Endodermal cell (in vitro differentiated cells): ENCODE measurements around the gene ZNF845. TPM values are rescaled to one million over a fixed set of nuclear protein-coding genes. Genes with fewer than 3 reads are reported as not detected.
"Not testable (repeated sequence)": the region's sequence is repeated elsewhere in the genome, so short reads cannot be mapped to it uniquely, and the experiment has no call there.

Experiments used
- DNase-seq: peaks from one replicate; pipeline ENCODE4 v3.0.0-alpha.2; 2017
- H3K27ac ChIP-seq: 2 replicates; pipeline ENCODE4 v1.5.1; 2013; ENCODE audit warnings: mild to moderate bottlenecking, low read depth, low read length, moderate library complexity
- H3K27me3 ChIP-seq: 2 replicates; pipeline ENCODE4 v1.6.1; 2013; ENCODE audit warnings: mild to moderate bottlenecking, low read length, moderate library complexity; ENCODE audit not compliant: insufficient read depth, control insufficient read depth, poor library complexity, severe bottlenecking
- H3K36me3 ChIP-seq: 2 replicates; pipeline ENCODE4 v1.7.0; 2013; ENCODE audit warnings: mild to moderate bottlenecking, low read length, moderate library complexity; ENCODE audit not compliant: control insufficient read depth, insufficient read depth
- H3K4me1 ChIP-seq: one replicate; pipeline ENCODE4 v1.7.0; 2013; ENCODE audit warnings: low read length; ENCODE audit not compliant: control insufficient read depth, insufficient read depth
- H3K4me3 ChIP-seq: 2 replicates; pipeline ENCODE4 v1.5.1; 2013; ENCODE audit warnings: mild to moderate bottlenecking, low read length, moderate library complexity
- H3K9ac ChIP-seq: 2 replicates; pipeline ENCODE4 v1.6.1; 2013; ENCODE audit warnings: mild to moderate bottlenecking, low read length, moderate library complexity; ENCODE audit not compliant: poor library complexity, severe bottlenecking; ENCODE audit errors: extremely low read depth
- H3K9me3 ChIP-seq: 2 replicates; pipeline ENCODE4 v1.6.1; 2013; ENCODE audit warnings: mild to moderate bottlenecking, low read length, moderate library complexity; ENCODE audit not compliant: control insufficient read depth
- H3K27ac Mint-ChIP-seq: 2 replicates; pipeline ENCODE4 v1.8.0; 2020; ENCODE audit warnings: mixed read lengths
- H3K27me3 Mint-ChIP-seq: 2 replicates; pipeline ENCODE4 v1.8.0; 2021; ENCODE audit warnings: mild to moderate bottlenecking, mixed read lengths; ENCODE audit not compliant: insufficient read depth
- H3K36me3 Mint-ChIP-seq: 2 replicates; pipeline ENCODE4 v1.8.0; 2020; ENCODE audit warnings: low read depth, mixed read lengths
- H3K4me1 Mint-ChIP-seq: 2 replicates; pipeline ENCODE4 v1.8.0; 2020; ENCODE audit warnings: mixed read lengths
- H3K4me3 Mint-ChIP-seq: 2 replicates; pipeline ENCODE4 v1.8.0; 2020; ENCODE audit warnings: mild to moderate bottlenecking, moderate library complexity, mixed read lengths
- H3K9me3 Mint-ChIP-seq: 2 replicates; pipeline ENCODE4 v1.8.0; 2020; ENCODE audit warnings: mild to moderate bottlenecking, mixed read lengths
- WGBS, 2 experiments: methylation state at CpG; one replicate each; pipeline versions ENCODE4 v1.1.5 to v1.1.7; 2013; ENCODE audit warnings: missing lambda C conversion rate in 2 of 2, mixed read lengths in 1 of 2; ENCODE audit not compliant: insufficient coverage in 1 of 2, insufficient read length in 1 of 2; 5-methylcytosine and 5-hydroxymethylcytosine counted together
- total RNA-seq, 2 donors: library from RNA; stranded (reverse); fragmentation: NEBNext Ultra II Directional in 1 of 2; extraction: Animal tissue kit (Norgen Biotek cat#: 25700) in 1 of 2; gene quantifications; 2 replicates in 1 of 2; 3 replicates in 1 of 2; pipeline ENCODE4 v1.2.1, GENCODE V29; 2021
- TF ChIP-seq, protein P1 (sequence below): fragments of 200-600 bp; sonication (generic); conservative IDR thresholded peaks from 2 replicates; pipeline ENCODE4 v1.5.0; 2021; ENCODE audit warnings: antibody characterized with exemption, mild to moderate bottlenecking

ZNF845 gene
- total RNA-seq, 2 donors from 2014 or later = 19.0 to 24.3 TPM

DNA sequence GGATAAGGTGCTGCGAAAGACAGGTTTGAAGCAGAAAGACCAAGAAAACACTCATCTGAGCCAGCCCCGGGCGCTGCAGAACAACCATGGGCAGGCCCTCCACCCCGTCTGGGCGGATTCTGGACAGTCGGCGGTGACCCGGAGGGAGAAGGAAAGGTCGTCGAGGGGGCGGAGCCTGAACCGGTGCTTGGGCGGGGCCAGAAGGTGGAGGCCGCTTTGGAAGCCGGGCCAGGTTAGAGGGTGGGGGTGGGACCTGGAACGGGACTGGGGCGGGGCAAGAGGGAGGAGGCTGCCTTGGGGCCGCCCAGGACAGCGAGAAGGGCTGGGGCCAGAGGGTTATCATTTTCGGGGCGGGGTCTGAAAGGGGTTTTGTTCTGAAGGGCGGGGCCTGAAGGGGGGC lies 56.4 kb downstream of the ZNF845 start:
- DNase-seq = peak; percentile 83
- no peaks in the 10 kb centered on the region for H3K4me1 ChIP-seq
- H3K9me3 ChIP-seq = peaks cover 25% of the 10 kb centered on the region
- peaks cover 7% of the 10 kb centered on the region for H3K4me1 Mint-ChIP-seq
- TF ChIP-seq, protein P1, sequence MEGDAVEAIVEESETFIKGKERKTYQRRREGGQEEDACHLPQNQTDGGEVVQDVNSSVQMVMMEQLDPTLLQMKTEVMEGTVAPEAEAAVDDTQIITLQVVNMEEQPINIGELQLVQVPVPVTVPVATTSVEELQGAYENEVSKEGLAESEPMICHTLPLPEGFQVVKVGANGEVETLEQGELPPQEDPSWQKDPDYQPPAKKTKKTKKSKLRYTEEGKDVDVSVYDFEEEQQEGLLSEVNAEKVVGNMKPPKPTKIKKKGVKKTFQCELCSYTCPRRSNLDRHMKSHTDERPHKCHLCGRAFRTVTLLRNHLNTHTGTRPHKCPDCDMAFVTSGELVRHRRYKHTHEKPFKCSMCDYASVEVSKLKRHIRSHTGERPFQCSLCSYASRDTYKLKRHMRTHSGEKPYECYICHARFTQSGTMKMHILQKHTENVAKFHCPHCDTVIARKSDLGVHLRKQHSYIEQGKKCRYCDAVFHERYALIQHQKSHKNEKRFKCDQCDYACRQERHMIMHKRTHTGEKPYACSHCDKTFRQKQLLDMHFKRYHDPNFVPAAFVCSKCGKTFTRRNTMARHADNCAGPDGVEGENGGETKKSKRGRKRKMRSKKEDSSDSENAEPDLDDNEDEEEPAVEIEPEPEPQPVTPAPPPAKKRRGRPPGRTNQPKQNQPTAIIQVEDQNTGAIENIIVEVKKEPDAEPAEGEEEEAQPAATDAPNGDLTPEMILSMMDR = no peak
- H3K9ac ChIP-seq = no peak overlapping the region
- no peak overlapping the region for H3K4me3 ChIP-seq
- H3K27me3 Mint-ChIP-seq = no peaks in the 10 kb centered on the region
- peaks cover 16% of the 10 kb centered on the region for H3K36me3 ChIP-seq
- WGBS, 2 experiments = 94 to 96% methylated on average over 6 to 22 of the region's 22 CpGs
- H3K27me3 ChIP-seq = no peaks in the 10 kb centered on the region
- peak overlapping the region; percentile 56 for H3K27ac Mint-ChIP-seq
- H3K27ac ChIP-seq = no peak overlapping the region
- peaks cover 35% of the 10 kb centered on the region for H3K9me3 Mint-ChIP-seq
- peak overlapping the region; percentile 17 for H3K4me3 Mint-ChIP-seq
- H3K36me3 Mint-ChIP-seq = peaks cover 25% of the 10 kb centered on the region

DNA sequence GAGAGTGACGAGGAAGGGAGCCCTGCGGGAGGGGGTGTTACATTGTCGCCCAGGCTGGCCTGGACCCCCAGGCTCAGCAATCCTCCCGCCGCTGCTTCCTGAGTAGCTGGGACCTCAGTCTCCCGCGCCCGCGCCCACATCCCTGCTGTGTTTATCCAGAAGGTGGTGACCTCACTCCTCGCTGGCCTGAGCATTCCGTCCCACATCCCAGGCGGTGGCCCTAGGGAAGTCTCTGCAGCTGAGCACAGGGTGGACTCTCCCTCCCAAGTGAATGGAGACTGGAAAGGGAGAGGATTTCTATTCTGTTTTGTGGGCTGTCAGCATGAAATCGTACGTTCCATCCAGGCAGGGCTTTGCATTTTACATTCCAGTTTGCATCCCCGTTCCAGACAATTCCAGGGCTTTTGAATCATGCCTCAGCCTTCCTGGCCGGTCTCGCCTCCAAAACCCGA lies 61.0 kb downstream of the ZNF845 start:
- H3K9me3 ChIP-seq = peaks cover 7% of the 10 kb centered on the region
- H3K4me3 Mint-ChIP-seq = peak overlapping the region; percentile 98
- peaks cover 15% of the 10 kb centered on the region for H3K36me3 ChIP-seq
- H3K9me3 Mint-ChIP-seq = peaks cover 15% of the 10 kb centered on the region
- WGBS, 2 experiments = 0 to 12% methylated on average over 3 to 18 of the region's 18 CpGs
- H3K9ac ChIP-seq = peak overlapping the region; percentile 75
- peak overlapping the region; percentile 86 for H3K27ac ChIP-seq
- H3K4me1 Mint-ChIP-seq = peaks cover 22% of the 10 kb centered on the region
- peak; percentile 89 for DNase-seq
- H3K4me1 ChIP-seq = no peaks in the 10 kb centered on the region
- peak overlapping the region; percentile 96 for H3K4me3 ChIP-seq
- H3K27me3 ChIP-seq = no peaks in the 10 kb centered on the region
- peak overlapping the region; percentile 97 for H3K27ac Mint-ChIP-seq
- TF ChIP-seq, protein P1 = no peak
- no peaks in the 10 kb centered on the region for H3K27me3 Mint-ChIP-seq
- H3K36me3 Mint-ChIP-seq = peaks cover 15% of the 10 kb centered on the region

DNA sequence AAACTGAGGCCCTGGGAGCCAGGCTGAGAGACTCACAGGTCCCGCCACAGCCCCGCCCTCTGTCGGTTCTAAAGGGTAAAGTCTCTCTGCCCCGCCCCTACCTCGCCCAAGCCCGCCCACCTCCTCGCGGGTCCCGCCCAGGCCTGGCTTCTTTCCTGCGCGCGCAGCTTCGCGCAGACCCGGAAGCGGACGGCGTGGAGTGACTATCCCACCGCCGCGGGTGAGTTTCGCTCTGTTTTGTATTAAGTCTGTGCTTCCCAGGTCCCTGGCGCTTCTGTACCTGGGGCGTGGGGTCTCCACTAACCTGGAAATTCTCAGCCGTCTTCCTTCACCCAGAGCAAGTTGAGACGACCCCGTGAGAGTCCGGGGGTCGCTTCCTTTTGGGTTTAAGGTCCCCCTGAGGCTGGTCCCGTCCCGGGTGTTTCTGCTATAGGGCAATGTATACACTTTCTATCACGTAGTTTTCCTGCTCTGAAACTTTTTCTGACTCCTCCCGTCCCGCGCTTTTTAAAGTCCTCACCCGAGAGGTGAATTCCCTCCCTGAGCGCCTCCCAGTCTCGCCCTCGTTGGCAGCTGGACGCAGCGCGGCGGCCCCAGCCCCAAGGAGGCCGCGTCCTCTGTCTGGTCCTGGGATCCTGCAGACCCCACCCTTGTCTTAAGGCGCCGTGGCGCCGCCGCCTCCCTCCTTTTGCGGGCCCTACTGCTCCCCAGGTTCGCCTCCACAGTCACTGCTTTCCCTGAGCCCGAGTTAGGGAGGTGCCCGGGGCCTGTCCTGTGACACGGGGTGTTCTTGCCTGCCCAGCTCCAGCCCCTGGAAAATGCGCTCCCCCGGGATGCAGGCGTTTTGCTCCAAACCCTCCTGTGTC lies 61.7 kb downstream of the ZNF845 start, which contains the start of gene ZNF765:
Gene ZNF765 (plus strand): TSS at position 176 of the 866 bp plus-strand sequence. CDS start 2,867 bp downstream, outside the sequence.
- peak within 1 kb of the TSS; percentile 96 for H3K4me3 ChIP-seq
- TF ChIP-seq, protein P1 = peak; percentile 71

DNA sequence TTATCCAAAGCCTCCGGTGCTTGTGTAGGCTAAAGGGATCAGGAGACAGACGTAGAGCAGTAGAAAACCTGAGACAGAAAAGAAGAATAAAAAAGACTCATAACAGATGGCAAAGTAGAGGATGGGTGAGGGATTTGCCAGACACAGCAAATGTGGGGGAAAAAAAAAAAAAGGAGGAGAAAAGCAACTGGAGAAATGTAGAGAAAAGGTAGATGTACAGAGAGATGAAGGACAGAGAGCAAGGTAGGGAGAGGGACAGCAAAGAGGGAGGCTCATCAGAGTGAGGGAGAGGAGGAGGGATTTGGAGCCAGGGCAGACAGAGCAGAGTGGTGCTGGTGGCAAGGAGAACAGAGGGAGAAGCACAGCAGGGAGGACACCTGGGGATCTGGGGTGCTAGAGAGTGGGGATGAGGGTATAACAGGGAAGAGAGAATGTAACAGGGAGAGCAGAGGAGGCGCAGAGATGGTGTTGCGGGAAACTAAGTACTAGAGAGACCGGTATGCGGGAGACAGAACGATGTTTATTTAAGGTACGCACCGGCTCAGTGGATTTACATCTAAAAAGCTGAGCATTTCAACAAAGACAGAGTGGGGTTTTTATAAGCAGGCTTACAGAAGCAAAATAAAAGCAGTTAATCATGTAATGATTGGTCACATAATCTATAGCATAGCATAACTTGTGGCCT lies 62.4 kb downstream of the ZNF845 start:
- H3K27me3 ChIP-seq, DNase-seq, H3K27me3 Mint-ChIP-seq, H3K27ac ChIP-seq, H3K4me1 ChIP-seq, H3K9me3 Mint-ChIP-seq: not testable (repeated sequence)
- peak overlapping the region; percentile 75 for H3K9ac ChIP-seq
- H3K36me3 ChIP-seq = peaks cover 29% of the 10 kb centered on the region
- Mint-ChIP-seq H3K27ac (peak overlapping the region; percentile 97), H3K4me1 (peaks cover 22% of the 10 kb centered on the region), H3K36me3 (peaks cover 27% of the 10 kb centered on the region), H3K4me3 (peak overlapping the region; percentile 98)
- peaks cover 12% of the 10 kb centered on the region for H3K9me3 ChIP-seq
- peak overlapping the region; percentile 96 for H3K4me3 ChIP-seq
- WGBS, 2 experiments = 10 to 11% methylated on average over 8 to 9 of the region's 9 CpGs

More for the DNA sequence above, 61.7 kb downstream of the ZNF845 start, which contains the start of gene ZNF765:
- DNase-seq = peak; percentile 98
- Mint-ChIP-seq H3K4me3 (peak within 1 kb of the TSS; percentile 98), H3K27ac (peak within 1 kb of the TSS; percentile 97), H3K36me3 (peaks cover 20% of the 10 kb centered on the region), H3K4me1 (peaks cover 22% of the 10 kb centered on the region), H3K27me3 (no peaks in the 10 kb centered on the region), H3K9me3 (peaks cover 10% of the 10 kb centered on the region)
- H3K4me1 ChIP-seq = no peaks in the 10 kb centered on the region
- peaks cover 11% of the 10 kb centered on the region for H3K9me3 ChIP-seq
- peak within 1 kb of the TSS; percentile 86 for H3K27ac ChIP-seq
- H3K27me3 ChIP-seq = no peaks in the 10 kb centered on the region
- H3K9ac ChIP-seq = peak within 1 kb of the TSS; percentile 75
- WGBS, 2 experiments = 0% methylated on average over 18 to 58 of the region's 58 CpGs
- H3K36me3 ChIP-seq = peaks cover 22% of the 10 kb centered on the region
